Kidney capillary endothelial cell (primary cell): ENCODE measurements around the gene KCTD17.
A peak's percentile ranks its signal among the peaks of the same experiment; 100 is the strongest.

Source experiments
- DNase-seq: peaks from one replicate; pipeline ENCODE4 v3.0.0-alpha.2; 2018; ENCODE audit warnings: low spot score

The KCTD17 gene

DNA sequence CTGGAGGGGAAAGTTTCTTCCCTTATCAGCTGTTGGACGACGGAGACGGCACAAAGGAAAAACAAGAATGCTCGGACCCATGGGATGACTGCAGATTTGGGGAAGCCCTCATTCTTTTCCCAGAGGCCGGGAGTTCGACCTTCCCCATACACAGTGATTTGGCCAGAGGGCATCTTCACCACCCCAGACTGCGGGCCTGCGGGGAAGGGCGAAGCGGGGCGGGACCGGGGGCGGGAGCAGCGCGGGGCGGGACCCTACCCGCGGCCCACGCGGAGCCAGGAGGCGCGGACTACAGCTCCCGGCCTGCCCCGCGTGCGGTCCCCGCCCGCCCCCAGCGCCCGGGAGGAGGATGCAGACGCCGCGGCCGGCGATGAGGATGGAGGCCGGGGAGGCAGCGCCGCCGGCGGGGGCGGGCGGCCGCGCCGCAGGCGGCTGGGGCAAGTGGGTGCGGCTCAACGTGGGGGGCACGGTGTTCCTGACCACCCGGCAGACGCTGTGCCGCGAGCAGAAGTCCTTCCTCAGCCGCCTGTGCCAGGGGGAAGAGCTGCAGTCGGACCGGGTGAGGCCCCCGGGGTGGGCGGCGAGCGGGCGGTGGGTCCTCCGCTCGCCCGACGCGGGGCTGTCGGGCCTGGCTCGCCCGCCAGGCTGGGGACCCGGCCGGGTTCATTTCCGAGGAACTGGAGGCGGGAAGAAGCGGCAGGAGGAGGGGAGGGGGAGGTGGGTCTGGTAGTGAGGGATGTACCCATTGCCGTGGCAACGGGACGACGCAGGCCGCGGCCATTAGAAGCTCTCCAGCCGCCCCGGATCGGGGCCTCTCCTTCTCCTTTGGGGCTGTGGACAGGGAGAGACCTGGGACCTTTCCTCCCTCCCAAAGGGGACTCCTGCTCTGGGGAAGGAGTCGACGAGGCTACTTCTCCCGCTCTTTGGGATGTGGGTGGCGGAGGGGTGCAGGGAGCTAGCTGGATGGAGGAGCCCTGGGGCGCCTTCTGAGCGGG is at the start of gene KCTD17:
KCTD17 (plus strand) TSS at position 352 of the 995 bp plus-strand sequence; CDS start at position 371, 19 bp downstream.
- DNase-seq, result peak; percentile 46

GRCh38 chr22:37001826-37002225 is 49.7 kb upstream of the KCTD17 start:
- DNase-seq, result no peak

- no peak for DNase-seq
Observed at GRCh38 chr22:37002633-37003032, 48.9 kb upstream of the KCTD17 start.

DNA sequence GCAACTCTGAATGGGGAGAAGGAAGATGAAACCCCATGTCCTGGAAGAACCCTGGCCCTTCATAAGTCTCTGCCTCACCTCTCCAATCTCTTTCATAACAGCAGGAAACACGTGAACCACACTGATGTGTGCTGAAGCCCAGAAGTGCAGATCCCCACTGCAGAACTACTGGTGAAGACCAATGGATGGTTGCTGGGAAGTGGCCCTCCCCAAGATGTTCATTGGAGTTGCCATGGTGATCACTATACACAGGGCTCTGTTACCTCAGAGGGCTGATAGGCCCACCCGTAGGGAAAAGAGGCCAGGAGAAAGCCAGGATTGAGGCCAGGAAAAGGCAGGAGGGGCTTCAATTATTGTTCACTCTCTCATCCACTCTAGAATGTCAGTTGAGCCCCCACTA is 43.9 kb upstream of the KCTD17 start:
- no peak for DNase-seq

DNA sequence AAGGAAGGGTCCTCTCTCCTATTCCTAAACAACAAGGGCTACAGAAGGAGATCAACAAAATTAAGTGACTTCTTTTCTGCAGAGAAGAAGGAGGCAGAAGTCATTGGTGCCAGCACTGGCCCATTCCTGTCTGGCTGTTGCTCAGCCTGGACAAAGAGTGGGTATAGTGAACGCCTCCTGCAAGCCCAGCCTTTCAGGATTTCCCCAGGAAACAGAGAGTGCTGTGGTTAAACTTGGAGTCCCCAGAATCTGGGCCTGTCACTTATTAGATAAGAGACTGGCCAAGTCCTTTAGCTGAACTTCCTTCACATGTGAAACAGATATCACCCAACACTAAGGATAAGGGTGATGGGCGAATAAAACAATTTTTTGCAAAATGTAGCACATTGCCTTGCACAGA is 43.2 kb upstream of the KCTD17 start:
- peak; percentile 32 for DNase-seq

DNA sequence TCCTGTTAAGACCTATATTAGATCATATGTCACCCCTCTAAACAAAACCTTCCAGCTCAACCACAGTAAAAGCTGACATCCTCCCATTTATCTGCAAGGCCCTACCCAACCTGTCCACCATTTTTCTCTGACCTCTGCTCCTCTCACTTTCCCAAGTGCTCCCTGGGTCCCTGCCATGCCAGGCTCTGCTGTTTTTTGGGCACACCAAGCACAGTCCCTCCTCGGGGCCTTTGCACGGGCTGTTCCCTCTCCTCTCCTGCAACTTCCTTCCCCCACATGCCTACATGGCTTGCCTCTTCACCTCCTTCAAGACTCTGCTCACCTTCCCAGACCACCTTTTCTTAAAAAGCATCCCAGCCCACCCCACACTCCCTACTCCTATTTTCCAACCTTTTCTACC is 42.1 kb upstream of the KCTD17 start:
- DNase-seq, result no peak

DNA sequence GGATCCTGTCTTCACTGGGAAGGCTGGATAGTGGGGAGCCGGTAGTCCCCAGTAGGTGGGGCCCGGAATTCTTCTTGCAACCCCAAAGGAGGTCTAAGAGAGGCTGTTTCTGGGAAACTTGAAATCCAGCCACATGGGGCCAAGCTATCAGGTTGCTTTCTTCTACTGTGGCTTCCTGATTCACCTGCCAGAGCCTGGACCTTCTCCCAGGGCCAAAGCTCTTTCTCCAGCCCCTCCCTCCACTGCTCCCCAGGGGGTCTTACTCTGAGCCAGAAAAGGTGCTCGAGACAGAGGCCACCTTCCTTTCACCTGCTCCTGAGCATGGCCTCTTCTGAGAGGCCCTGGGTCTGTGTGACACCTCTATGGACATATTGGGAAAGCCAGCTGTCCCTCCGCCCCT is 41.4 kb upstream of the KCTD17 start:
- DNase-seq, result no peak

DNA sequence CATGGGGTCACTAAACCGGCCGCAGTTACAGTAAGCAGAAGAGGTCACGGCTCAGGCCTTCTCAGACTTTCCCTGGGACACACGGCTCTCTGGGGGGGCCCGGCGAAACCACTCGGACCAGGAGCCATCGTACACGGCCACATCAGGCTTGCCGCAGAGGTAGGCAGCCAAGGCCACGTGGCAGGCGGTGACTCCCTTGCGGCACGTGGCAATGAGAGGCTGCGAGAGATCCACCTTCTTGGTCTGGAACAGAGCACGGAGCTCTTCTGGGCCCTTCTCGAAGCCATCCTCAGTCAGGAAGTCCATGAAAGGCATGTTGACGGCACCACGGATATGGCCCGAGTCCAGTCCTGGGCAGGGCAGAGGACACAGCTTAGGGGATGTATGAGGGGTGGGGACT is 40.6 kb upstream of the KCTD17 start:
- no peak for DNase-seq

- DNase-seq, result no peak
Observed at GRCh38 chr22:37011472-37011871, 40.1 kb upstream of the KCTD17 start.

GRCh38 chr22:37012262-37012904 is 39.2 kb upstream of the KCTD17 start:
- no peak for DNase-seq

- DNase-seq, result no peak
Observed at GRCh38 chr22:37012956-37013355, 38.6 kb upstream of the KCTD17 start.

DNA sequence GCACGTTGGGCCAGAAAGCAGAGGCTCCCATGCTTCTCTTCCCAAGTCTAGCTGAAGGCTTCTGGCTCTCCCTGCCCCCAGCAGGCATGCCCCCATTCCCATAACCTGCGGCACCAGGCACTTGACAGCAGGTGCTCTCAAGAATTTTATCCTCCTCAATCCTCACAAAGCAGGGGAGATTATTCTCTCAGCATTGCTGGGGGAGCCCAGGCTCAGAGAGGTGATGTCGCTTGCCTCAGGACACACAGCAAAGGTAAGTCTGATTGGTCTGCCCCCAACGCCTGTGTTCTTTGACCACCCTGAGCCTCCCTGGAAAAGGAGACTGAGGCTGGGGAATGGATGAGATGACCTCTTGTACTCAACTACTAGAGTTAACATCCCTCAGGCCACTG is 37.1 kb upstream of the KCTD17 start:
- DNase-seq, result no peak

DNA sequence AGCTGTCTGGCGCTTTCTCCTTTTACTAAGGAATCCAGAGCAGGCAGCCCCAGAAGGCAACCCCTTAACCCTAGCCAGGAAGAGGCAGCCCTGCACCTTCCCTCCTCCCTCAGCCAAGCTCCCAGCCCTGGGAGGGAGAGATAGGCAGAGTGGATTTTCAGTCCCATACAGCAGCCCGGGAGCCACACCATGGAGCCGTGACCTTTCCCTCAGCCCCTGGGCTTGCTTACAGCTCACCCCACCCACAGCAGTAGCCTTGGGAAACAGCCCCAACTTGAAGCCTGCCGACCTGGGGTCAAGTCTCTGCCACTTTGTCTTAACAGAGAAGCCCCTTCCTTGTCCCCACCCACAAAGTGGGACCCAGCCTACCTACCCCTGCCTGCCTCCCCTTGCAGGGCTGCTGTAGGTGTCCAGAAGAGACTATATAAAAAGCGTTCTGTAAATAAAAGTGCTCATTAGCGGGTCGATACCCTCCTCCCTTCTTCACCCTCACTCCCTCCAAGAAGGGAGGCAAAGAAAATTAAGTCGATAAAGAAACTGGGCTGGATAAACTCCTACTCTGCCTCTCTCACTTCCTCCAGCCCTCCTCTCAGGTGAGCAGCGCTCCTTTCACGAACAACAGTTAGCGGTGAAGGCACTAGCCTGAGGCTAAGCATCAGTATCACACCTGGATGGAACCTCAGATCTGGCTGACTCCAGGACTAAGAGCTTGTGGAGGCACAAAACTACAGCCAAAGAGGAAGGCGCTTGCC is 36.5 kb upstream of the KCTD17 start:
- no peak for DNase-seq

DNA sequence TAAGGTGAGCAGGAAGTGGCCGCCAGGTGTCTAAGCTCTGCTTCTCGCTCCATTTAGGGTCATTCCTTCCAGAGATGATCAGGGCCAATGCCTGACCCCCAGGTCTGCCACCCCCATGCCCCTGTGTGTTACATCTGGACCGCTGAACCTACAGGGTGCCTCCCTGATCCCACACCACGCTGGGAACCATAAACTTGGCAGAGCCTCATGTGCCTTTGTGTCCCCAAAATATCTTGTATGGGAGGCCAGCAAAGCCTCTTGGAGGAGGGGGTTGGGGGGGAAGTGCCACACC is 36.0 kb upstream of the KCTD17 start:
- DNase-seq, result no peak

- no peak for DNase-seq
Observed at GRCh38 chr22:37016134-37016910, 35.2 kb upstream of the KCTD17 start.

GRCh38 chr22:37017356-37017755 is 34.2 kb upstream of the KCTD17 start:
- no peak for DNase-seq

DNA sequence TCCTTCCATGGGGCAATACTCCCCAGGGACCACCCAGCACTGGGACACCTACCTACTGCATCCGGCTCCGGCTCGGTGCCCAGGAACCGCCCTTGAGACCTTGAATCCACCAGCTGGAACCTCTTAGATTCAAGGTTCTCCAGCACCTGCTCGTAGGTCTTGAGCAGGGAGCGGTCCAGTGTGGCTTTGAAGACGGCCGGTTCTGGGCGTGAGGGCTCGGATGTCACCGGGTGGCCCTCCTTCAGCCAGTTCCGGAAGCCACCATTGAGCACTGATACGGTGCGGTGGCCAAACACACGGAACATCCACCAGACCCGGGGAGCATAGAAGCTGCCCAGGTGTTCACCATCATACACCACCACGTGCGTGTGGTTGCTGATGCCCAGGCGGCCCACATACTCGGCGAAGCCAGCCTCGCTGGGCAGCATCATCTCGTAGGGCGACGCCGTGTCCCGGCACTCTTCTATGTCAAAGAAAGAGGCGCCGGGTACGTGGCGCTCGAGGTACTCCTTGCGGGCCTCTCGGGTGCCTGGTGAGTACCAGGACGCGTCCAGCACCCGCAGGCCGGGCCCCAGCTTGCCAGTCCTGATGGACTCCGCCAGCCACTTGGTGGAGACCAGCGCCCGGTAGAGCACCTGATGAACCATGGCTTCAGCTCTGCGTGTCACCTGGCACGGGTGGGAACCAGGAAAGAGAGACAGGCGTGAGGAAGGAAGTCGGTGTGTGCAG is 33.3 kb upstream of the KCTD17 start:
- DNase-seq, result no peak

DNA sequence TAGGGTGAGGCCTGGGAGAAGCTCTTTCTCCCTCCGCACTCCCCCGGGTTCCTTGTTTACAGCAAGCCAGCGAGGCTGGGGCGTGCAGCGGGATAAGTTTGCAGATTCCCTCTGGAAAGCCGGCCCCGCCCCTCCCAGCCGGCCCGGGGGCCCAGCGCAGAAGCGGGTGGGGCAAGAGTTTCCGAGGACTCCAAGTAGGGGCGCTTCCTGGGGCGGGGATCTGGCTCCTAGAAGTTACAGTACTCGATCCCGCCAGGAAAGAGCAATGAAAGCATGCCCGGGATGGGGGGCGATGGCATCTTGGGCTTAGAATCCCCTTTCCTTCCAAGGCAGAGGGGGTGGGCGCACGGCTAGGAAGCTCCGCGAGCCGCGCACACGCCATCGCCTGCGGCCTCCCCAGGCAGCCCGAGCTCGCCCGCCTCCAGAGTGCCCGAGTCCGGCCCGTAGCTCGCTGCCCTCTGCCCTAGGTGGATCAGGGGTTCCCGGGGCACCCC is 32.7 kb upstream of the KCTD17 start:
- DNase-seq, result peak; percentile 17

DNA sequence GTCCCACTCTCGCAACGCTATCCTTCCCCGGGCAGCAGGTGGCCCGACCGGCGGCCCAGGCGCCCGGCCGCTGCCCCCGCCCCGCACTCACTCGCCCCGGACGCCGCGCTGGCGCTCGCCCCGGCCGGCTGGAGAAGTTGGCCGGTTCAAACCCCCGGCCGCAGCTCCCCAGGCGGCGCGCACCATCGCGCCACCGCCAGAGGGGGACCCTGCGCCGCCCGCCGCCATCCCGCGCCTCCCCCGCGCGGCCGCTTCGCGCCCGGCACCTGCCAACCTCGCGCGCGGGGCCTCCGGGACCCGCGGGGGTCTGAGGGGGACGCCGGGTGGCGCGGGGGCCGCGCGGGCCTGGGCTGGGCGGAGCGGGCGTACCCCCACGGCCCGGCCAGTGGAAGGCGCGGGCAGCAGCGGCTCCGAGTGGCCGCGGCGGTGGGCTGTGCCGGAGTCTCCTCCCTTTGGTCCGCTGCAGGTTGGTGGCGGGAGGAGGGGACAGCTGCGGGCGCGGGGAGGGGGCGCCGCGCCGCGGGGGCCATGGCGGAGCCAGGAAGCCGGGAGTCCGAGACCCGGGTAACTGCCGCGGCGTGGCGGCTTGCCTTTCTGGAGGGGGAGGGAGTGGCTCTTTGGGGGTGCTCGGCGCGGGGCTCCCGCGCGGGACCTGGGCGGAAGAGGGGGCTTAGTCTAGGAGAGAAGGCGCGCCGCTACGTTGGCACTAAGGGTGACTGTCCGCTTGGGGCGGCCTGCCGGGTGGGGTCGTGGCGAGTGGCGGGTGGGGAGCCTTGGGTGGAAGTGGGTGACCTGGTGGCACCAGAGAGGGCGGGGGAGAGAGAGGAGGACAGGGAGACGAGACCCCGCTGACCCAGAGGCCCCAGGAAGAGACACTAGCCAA is 32.0 kb upstream of the KCTD17 start, which contains the start of the genes MPST and TST:
MPST (plus strand) TSS at position 434 of the 883 bp plus-strand sequence; CDS start at position 529, 95 bp downstream.
TST (minus strand) TSS at position 139 of the 883 bp plus-strand sequence. CDS start 715 bp downstream, outside the sequence.
- peak; percentile 69 for DNase-seq

DNA sequence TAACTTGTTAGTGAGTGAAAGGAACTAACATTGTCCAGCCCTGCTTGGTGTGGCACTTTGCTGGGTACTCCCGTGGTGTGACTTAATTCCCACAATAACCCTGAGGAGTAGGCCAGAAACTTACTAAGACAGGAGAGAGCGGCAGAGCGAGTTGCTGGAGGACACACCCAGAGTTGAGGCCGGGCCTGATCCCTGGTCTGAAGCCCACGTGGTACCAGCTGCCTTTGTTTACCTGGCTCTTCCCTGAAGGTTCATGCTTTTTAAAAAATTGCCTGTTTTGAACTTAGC is 31.4 kb upstream of the KCTD17 start:
- peak; percentile 13 for DNase-seq
